Testis (tissue), 3 donors: ENCODE measurements around the gene PCSK6. TPM values are rescaled to one million over a fixed set of nuclear protein-coding genes. Genes with fewer than 3 reads are reported as not detected.

ENCODE experiments used
- DNase-seq: peaks from one replicate; pipeline ENCODE4 v3.0.0-alpha.2; 2019
- H3K27ac ChIP-seq, 2 donors: fragments of 200-600 bp; sonication (generic); one replicate each; pipeline ENCODE4 v1.5.1; 2019
- H3K27me3 ChIP-seq: fragments of 200-600 bp; sonication (generic); one replicate; pipeline ENCODE4 v1.5.1; 2019
- H3K36me3 ChIP-seq: fragments of 200-600 bp; sonication (generic); one replicate; pipeline ENCODE4 v1.5.1; 2017; ENCODE audit warnings: low read depth; ENCODE audit errors: missing control alignments
- H3K4me1 ChIP-seq: fragments of 200-600 bp; sonication (generic); one replicate; pipeline ENCODE4 v1.5.1; 2019
- H3K4me3 ChIP-seq, 2 donors: fragments of 200-600 bp; sonication (generic); one replicate each; pipeline ENCODE4 v1.5.1; 2017 to 2019
- H3K9me3 ChIP-seq: fragments of 200-600 bp; sonication (generic); one replicate; pipeline ENCODE4 v1.5.1; 2017
- POLR2A ChIP-seq: fragments of 450-650 bp; IDR thresholded peaks from one replicate; pipeline ENCODE4 v1.6.1; 2017; ENCODE audit warnings: antibody characterized with exemption, mild to moderate bottlenecking, moderate library complexity
- WGBS, 2 donors: methylation state at CpG; one replicate each; pipeline ENCODE4 v1.1.5; 2018; 5-methylcytosine and 5-hydroxymethylcytosine counted together
- intact Hi-C: fragments of 100-400 bp; cut with DNase I; formaldehyde crosslinking; loops from one replicate; pipeline ENCODE4 v1.15.1; 2023; ENCODE audit warnings: low total_unique reads
- polyA plus RNA-seq: library from polyadenylated mRNA; stranded (reverse); fragments of 350-450 nt; fragmentation: Illumina TruSeq; extraction: RNeasy Lipid Tissue Mini Kit (QIAGEN cat#74804); gene quantifications from one replicate; pipeline ENCODE4 v1.2.3, GENCODE V29; 2014; ENCODE audit warnings: low read depth, low replicate concordance; ENCODE audit not compliant: insufficient read depth
- total RNA-seq, 2 donors: library from RNA; depleted of rRNA; stranded (reverse); fragments of >200 nt; gene quantifications; one replicate each; pipeline ENCODE4 v1.2.3, GENCODE V29; 2016
- TF ChIP-seq, protein P1 (sequence below), 3 experiments: fragments of 450-650 bp in 2 of 3; fragments of 200-600 bp in 1 of 3; sonication (generic) in 1 of 3; IDR thresholded peaks; one replicate each; pipeline ENCODE4 v1.5.1; 2016 to 2019; ENCODE audit warnings: antibody characterized with exemption in 3 of 3, mild to moderate bottlenecking in 2 of 3, moderate library complexity in 1 of 3

Gene PCSK6
- total and polyA plus RNA-seq, 3 donors from 2014 or later = 43.9 to 156 (median 95.4) TPM

DNA sequence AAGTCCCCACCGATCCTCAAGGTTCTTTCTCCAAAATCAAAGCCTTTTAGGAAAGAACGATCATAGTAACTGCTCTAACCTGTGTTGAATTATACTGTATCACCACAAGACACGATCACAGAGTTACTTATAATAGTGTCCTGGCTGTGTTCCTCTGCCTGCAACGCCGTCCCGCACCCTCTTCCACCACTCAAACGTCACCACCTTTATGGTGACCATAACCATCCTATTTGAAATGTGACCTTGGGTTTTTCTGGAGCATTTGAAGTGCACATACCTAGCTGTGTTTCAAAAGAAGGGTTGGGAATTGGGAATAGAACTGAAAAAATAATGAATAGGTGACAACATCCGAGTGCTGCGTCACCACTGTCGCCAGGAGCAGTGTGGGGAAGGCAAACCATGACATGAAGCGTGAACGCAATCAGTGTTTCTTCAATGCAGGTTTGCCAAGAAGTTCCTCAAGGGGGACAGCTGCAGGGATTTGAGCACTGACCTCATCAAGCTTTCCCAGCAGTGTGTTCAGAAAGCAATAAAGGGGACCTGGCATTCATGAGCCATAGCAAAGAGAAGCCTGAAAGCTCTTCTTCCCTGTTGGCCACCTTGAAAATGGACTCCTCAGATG is 211.5 kb downstream of the PCSK6 start:
- Histone ChIP-seq H3K27me3 (no peaks in the 10 kb centered on the region), H3K4me1 (peaks cover 37% of the 10 kb centered on the region), H3K36me3 (no peaks in the 10 kb centered on the region), H3K9me3 (no peaks in the 10 kb centered on the region), H3K27ac (peak overlapping the region; percentile 40 to 77), H3K4me3 (peak overlapping the region; percentile 70 to 94)
- DNase-seq = no peak
- TF ChIP-seq, protein P1, sequence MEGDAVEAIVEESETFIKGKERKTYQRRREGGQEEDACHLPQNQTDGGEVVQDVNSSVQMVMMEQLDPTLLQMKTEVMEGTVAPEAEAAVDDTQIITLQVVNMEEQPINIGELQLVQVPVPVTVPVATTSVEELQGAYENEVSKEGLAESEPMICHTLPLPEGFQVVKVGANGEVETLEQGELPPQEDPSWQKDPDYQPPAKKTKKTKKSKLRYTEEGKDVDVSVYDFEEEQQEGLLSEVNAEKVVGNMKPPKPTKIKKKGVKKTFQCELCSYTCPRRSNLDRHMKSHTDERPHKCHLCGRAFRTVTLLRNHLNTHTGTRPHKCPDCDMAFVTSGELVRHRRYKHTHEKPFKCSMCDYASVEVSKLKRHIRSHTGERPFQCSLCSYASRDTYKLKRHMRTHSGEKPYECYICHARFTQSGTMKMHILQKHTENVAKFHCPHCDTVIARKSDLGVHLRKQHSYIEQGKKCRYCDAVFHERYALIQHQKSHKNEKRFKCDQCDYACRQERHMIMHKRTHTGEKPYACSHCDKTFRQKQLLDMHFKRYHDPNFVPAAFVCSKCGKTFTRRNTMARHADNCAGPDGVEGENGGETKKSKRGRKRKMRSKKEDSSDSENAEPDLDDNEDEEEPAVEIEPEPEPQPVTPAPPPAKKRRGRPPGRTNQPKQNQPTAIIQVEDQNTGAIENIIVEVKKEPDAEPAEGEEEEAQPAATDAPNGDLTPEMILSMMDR (IDR thresholded peaks at IDR 0.05) = no peak
- no peak for TF ChIP-seq POLR2A
- 43 to 48% methylated on average over 12 of the region's 12 CpGs for WGBS, 2 donors
- intact Hi-C loops = no loop called here

DNA sequence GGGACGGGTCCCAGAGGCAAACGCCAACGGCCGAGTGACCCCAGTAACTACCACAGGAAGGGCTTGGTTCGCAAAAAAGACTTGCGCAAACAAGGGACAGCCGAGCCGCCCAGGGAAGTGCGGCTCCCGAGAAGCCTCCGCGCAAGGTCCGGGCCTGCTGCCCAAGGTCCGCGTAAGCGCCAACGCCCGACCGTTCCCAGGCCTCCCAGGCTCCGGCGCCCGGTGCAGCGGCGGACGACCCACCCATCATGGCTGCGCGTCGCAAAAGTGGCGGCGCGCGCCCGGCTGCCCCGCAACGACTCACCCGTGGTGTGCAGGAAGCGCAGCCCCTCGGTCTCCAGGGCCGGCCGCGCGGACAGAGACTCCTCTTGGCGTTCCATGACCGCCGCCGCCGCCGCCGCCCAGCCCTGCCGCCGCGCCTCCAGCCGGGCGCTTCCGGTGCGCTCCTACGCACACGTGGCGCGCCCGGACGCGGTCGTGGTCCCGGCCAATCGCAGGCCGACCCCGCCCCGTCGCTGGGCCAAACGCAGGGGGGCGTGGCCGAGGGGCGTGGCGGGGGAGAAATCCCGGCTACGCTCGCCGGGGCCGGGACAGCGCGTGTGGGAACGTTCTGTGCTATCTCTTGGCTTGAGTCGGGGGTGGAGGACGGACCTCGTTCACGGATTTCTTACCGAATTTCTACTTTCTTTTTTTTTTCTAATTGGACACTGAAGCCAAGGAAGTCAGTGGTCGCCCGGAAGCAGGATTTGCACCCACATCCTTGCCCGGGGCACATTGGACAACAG is 212.3 kb downstream of the PCSK6 start, which contains the start of gene SELENOS:
SELENOS (minus strand) TSS at position 448 of the 785 bp plus-strand sequence; CDS start at position 380, 68 bp downstream.
- WGBS, 2 donors = 0% methylated on average over 58 to 90 of the region's 91 CpGs
- no peak for TF ChIP-seq POLR2A
- intact Hi-C loops = no loop called here

DNA sequence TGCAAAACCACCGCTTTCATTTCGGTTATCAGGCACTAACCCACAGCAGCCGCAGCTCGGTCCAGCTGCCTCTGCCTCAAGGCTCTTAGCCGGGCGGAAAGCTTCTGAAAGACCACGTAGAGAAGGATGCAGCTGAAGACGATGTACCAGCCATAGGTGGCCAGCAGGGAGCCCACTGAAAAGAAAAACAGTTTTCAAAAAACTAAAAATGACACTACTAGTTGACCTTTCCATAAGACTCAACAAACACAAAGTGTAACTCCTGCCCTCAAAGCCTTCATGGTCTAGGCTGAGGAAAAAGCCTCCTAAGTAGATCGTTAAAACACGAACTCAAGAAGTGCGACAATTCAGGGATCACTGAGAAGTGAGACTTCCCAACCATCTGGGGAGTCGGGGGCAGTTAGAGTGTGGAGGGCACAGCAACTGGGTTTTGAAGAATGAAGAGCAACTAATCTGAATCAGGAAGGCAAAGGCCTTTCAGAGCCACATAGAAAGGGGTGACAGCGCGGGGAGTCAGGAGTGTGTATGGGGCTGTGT is 212.9 kb downstream of the PCSK6 start:
- peaks cover 33% of the 10 kb centered on the region for H3K4me1 ChIP-seq
- no peak for DNase-seq
- no peaks in the 10 kb centered on the region for H3K27me3 ChIP-seq
- H3K36me3 ChIP-seq = no peaks in the 10 kb centered on the region
- intact Hi-C loops = no loop called here
- H3K27ac ChIP-seq = peak overlapping the region; percentile 77 to 93
- TF ChIP-seq, protein P1 (IDR thresholded peaks at IDR 0.05) = peak; percentile 21 to 37 (median 22)
- no peak for TF ChIP-seq POLR2A
- WGBS, 2 donors = 6 to 9% methylated on average over 14 of the region's 14 CpGs
- peak overlapping the region; percentile 70 to 94 for H3K4me3 ChIP-seq
- H3K9me3 ChIP-seq = no peaks in the 10 kb centered on the region

More for the DNA sequence above, 212.3 kb downstream of the PCSK6 start, which contains the start of gene SELENOS:
- Histone ChIP-seq H3K4me3 (peak within 1 kb of the TSS; percentile 70 to 94), H3K27ac (peak within 1 kb of the TSS; percentile 77 to 93), H3K4me1 (peaks cover 33% of the 10 kb centered on the region), H3K9me3 (no peaks in the 10 kb centered on the region), H3K36me3 (no peaks in the 10 kb centered on the region), H3K27me3 (no peaks in the 10 kb centered on the region)
- peak; percentile 94 for DNase-seq

DNA sequence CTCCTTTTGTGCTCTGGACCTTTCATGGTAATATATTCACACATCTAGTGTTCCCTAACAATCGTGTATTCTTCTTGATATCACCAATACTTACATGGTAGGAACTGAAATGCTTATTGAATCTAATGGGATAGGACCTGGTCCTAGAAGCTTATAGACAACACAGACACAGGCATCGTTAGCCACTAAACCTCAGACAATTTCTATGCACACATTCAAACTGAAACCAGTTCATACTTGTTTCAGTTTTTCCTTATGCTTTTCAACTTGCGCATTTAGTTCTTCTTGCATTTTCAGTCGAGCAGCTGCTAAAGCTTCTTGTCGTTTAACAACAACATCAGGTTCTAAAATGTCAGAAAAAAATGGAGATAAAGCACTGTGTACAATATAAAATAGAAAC is 214.5 kb downstream of the PCSK6 start:
- no peak overlapping the region for H3K27ac ChIP-seq
- intact Hi-C loops = no loop called here
- no peaks in the 10 kb centered on the region for H3K27me3 ChIP-seq
- no peaks in the 10 kb centered on the region for H3K9me3 ChIP-seq
- WGBS, 2 donors = 76 to 91% methylated on average over 5 of the region's 5 CpGs
- peaks cover 31% of the 10 kb centered on the region for H3K4me1 ChIP-seq
- H3K36me3 ChIP-seq = peaks cover 5% of the 10 kb centered on the region
- no peak for DNase-seq
- no peak overlapping the region for H3K4me3 ChIP-seq
- TF ChIP-seq, protein P1 (IDR thresholded peaks at IDR 0.05) = no peak
- no peak for TF ChIP-seq POLR2A

DNA sequence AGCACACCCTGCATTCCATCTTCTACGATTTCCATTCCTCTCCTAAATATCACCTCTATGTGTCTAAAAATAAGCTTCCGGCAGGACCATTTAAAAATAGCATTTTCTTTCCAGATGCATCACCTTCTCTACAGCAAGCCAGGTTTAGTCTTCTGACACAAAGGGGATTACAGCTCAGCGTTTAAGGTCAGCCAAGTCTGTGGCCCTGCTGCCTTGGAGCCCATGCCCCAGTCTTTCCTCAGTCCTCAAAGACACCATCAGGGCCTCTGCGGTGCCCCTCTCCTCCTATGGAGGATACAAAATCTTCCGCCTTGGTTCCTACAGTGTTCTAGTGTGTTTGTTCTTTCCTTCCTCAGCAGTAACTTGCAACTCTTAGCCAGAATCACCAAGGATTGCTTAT is 216.0 kb downstream of the PCSK6 start:
- Histone ChIP-seq H3K4me1 (peaks cover 17% of the 10 kb centered on the region), H3K27ac (no peak overlapping the region), H3K27me3 (no peaks in the 10 kb centered on the region), H3K9me3 (no peaks in the 10 kb centered on the region), H3K36me3 (peaks cover 5% of the 10 kb centered on the region), H3K4me3 (no peak overlapping the region)
- TF ChIP-seq, protein P1 (IDR thresholded peaks at IDR 0.05) = no peak
- no peak for TF ChIP-seq POLR2A
- intact Hi-C loops = no loop called here
- 75 to 86% methylated on average over 5 of the region's 5 CpGs for WGBS, 2 donors
- no peak for DNase-seq
